OCI-LY3 (cell line): ENCODE results near the gene DYNC1I1.

ENCODE experiments used
- H2AFZ ChIP-seq: fragments of 200-600, 300-600 bp; shearing (Covaris generic); 2 replicates; pipeline ENCODE4 v1.6.0; 2014; ENCODE audit warnings: antibody characterized with exemption, low read depth, low read length
- H3K27ac ChIP-seq: fragments of 200-600, 300-600 bp; sonication (generic); 2 replicates; pipeline ENCODE4 v1.5.1; 2014; ENCODE audit warnings: mild to moderate bottlenecking, low read length, moderate library complexity, mixed read lengths
- H3K27me3 ChIP-seq: fragments of 200-600, 300-600 bp; sonication (generic); 2 replicates; pipeline ENCODE4 v1.6.1; 2014; ENCODE audit warnings: low read depth, low read length, mixed read lengths
- H3K36me3 ChIP-seq: fragments of 200-600, 300-600 bp; sonication (generic); replicated peaks from 2 replicates; pipeline ENCODE3; 2014; ENCODE audit warnings: low read depth, low read length, mixed read lengths
- H3K4me1 ChIP-seq: fragments of 300-600, 200-600 bp; sonication (generic); 2 replicates; pipeline ENCODE4 v1.6.1; 2014; ENCODE audit warnings: low read length, mixed read lengths
- H3K4me2 ChIP-seq: fragments of 200-600, 300-600 bp; sonication (generic); 2 replicates; pipeline ENCODE4 v1.6.1; 2014; ENCODE audit warnings: low read length, mixed read lengths
- H3K4me3 ChIP-seq: fragments of 300-600, 200-600 bp; sonication (generic); 2 replicates; pipeline ENCODE4 v1.5.1; 2014; ENCODE audit warnings: antibody characterized with exemption, mild to moderate bottlenecking, low read length, moderate library complexity
- H3K79me2 ChIP-seq: fragments of 300-600, 200-600 bp; shearing (Covaris generic); 2 replicates; pipeline ENCODE4 v1.6.1; 2014; ENCODE audit warnings: mild to moderate bottlenecking, low read length, mixed read lengths
- H3K9ac ChIP-seq: fragments of 300-600, 200-600 bp; shearing (Covaris generic); 2 replicates; pipeline ENCODE4 v1.6.0; 2014; ENCODE audit warnings: mild to moderate bottlenecking, low read length, moderate library complexity
- H3K9me3 ChIP-seq: fragments of 200-600, 300-600 bp; shearing (Covaris generic); 2 replicates; pipeline ENCODE4 v1.6.1; 2014; ENCODE audit warnings: low read length, mixed read lengths; ENCODE audit not compliant: insufficient read depth
- H4K20me1 ChIP-seq: fragments of 200-600, 300-600 bp; sonication (generic); 2 replicates; pipeline ENCODE4 v1.6.1; 2016; ENCODE audit warnings: low read length, mixed read lengths; ENCODE audit not compliant: insufficient read depth
- CTCF ChIP-seq: fragments of 200-600, 300-600 bp; sonication (generic); IDR thresholded peaks from 2 replicates; pipeline ENCODE4 v1.5.1; 2014; ENCODE audit warnings: antibody characterized with exemption, low read length, low read depth
- EZH2phosphoT487 ChIP-seq: fragments of 200-600 bp; shearing (Covaris generic); IDR thresholded peaks from 2 replicates; pipeline ENCODE4 v1.6.1; 2018; ENCODE audit warnings: antibody characterized with exemption, mixed run types, low read depth

Gene DYNC1I1

GRCh38 chr7:96014617-96015016, 242.3 kb downstream of the DYNC1I1 start:
- Histone ChIP-seq H3K4me1 (peaks cover 4% of the 10 kb centered on the region; the same call in 1 of the 2 replicates), H4K20me1 (no peaks in the 10 kb centered on the region)

GRCh38 chr7:96016056-96016586, 243.8 kb downstream of the DYNC1I1 start:
- H4K20me1 ChIP-seq: no peaks in the 10 kb centered on the region
- peaks cover 4% of the 10 kb centered on the region; the same call in 1 of the 2 replicates for H3K4me1 ChIP-seq
- TF ChIP-seq EZH2phosphoT487 (no peak), CTCF (no peak)
- H2AFZ ChIP-seq: no peak overlapping the region
- H3K4me3 ChIP-seq: no peak overlapping the region
- no peaks in the 10 kb centered on the region for H3K27me3 ChIP-seq
- H3K79me2 ChIP-seq: no peaks in the 10 kb centered on the region
- H3K9ac ChIP-seq: no peak overlapping the region
- no peak overlapping the region for H3K27ac ChIP-seq
- no peak overlapping the region for H3K4me2 ChIP-seq
- no peaks in the 10 kb centered on the region for H3K9me3 ChIP-seq
- no peaks in the 10 kb centered on the region for H3K36me3 ChIP-seq

More at GRCh38 chr7:96014617-96015016, 242.3 kb downstream of the DYNC1I1 start:
- Histone ChIP-seq H3K27me3 (no peaks in the 10 kb centered on the region), H3K36me3 (no peaks in the 10 kb centered on the region), H3K9me3 (no peaks in the 10 kb centered on the region), H3K27ac (no peak overlapping the region), H2AFZ (no peak overlapping the region), H3K9ac (no peak overlapping the region), H3K79me2 (no peaks in the 10 kb centered on the region), H3K4me3 (no peak overlapping the region), H3K4me2 (no peak overlapping the region)
- TF ChIP-seq CTCF (no peak), EZH2phosphoT487 (no peak)

- no peak for TF ChIP-seq CTCF
- TF ChIP-seq EZH2phosphoT487: no peak
- Histone ChIP-seq H3K9me3 (no peaks in the 10 kb centered on the region), H3K4me3 (no peak overlapping the region), H3K4me2 (no peak overlapping the region), H3K27me3 (no peaks in the 10 kb centered on the region), H3K36me3 (no peaks in the 10 kb centered on the region), H3K4me1 (peaks cover 4% of the 10 kb centered on the region; the same call in 1 of the 2 replicates), H2AFZ (no peak overlapping the region), H3K27ac (no peak overlapping the region), H3K79me2 (no peaks in the 10 kb centered on the region), H4K20me1 (no peaks in the 10 kb centered on the region), H3K9ac (no peak overlapping the region)
Measured at GRCh38 chr7:96016735-96017134, 244.4 kb downstream of the DYNC1I1 start.

GRCh38 chr7:96017877-96018276, 245.5 kb downstream of the DYNC1I1 start:
- Histone ChIP-seq H4K20me1 (no peaks in the 10 kb centered on the region), H3K9ac (no peak overlapping the region), H3K79me2 (no peaks in the 10 kb centered on the region), H3K4me1 (peaks cover 4% of the 10 kb centered on the region; the same call in 1 of the 2 replicates), H3K27ac (no peak overlapping the region), H3K4me3 (no peak overlapping the region), H3K4me2 (no peak overlapping the region), H3K9me3 (no peaks in the 10 kb centered on the region), H3K36me3 (no peaks in the 10 kb centered on the region), H3K27me3 (no peaks in the 10 kb centered on the region), H2AFZ (no peak overlapping the region)
- no peak for TF ChIP-seq EZH2phosphoT487
